HEK293T (cell line): Measurements from ENCODE around the gene NBAS.

ENCODE experiments used
- BHLHE40 ChIP-seq: fragments of 450-650 bp; IDR thresholded peaks from 2 replicates; pipeline ENCODE4 v1.6.1; 2016; ENCODE audit warnings: mild to moderate bottlenecking, moderate library complexity, borderline replicate concordance
- CTBP1 ChIP-seq: fragments of 450-650 bp; IDR thresholded peaks from 2 replicates; pipeline ENCODE4 v1.6.1; 2016; ENCODE audit warnings: borderline replicate concordance
- FOXA1 ChIP-seq: fragments of 450-650 bp; IDR thresholded peaks from 2 replicates; pipeline ENCODE4 v1.6.1; 2016; ENCODE audit warnings: mild to moderate bottlenecking
- FOXK2 ChIP-seq: fragments of 450-650 bp; IDR thresholded peaks from 2 replicates; pipeline ENCODE4 v1.6.1; 2016; ENCODE audit warnings: mild to moderate bottlenecking
- HDGF ChIP-seq: fragments of 450-650 bp; IDR thresholded peaks from 2 replicates; pipeline ENCODE4 v1.6.1; 2017; ENCODE audit warnings: antibody characterized with exemption, borderline replicate concordance
- NFRKB ChIP-seq: fragments of 450-650 bp; IDR thresholded peaks from 2 replicates; pipeline ENCODE4 v1.6.1; 2016; ENCODE audit warnings: mild to moderate bottlenecking, moderate library complexity
- PKNOX1 ChIP-seq: fragments of 450-650 bp; IDR thresholded peaks from 2 replicates; pipeline ENCODE4 v1.6.1; 2016
- SP1 ChIP-seq: fragments of 450-650 bp; IDR thresholded peaks from 2 replicates; pipeline ENCODE4 v1.6.1; 2017
- SUZ12 ChIP-seq: fragments of 450-650 bp; IDR thresholded peaks from 2 replicates; pipeline ENCODE4 v1.6.1; 2016; ENCODE audit warnings: mild to moderate bottlenecking
- TARDBP ChIP-seq: fragments of 450-650 bp; IDR thresholded peaks from 2 replicates; pipeline ENCODE4 v1.6.1; 2016

DNA sequence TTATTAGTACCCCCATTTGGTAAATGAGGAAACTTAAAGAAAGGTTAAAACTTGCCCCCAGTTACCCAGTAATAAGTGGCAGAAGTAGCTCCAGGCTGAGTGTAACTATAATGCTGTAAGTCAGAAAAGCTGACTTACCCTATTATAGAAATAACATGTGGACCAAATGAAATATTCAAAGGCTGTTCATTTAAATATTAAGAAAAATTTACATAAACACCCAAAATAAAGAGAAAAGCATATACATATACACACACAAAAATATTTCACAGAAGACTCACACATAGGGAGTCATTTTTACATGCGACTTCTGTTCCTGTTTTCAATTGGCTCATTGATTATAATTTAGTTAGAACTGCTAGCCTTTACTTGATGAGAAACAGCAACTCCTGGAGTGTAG lies 189.1 kb downstream of the NBAS start:
- TF ChIP-seq FOXK2, result no peak
- no peak for TF ChIP-seq NFRKB
- no peak for TF ChIP-seq FOXA1
- TF ChIP-seq SP1, result no peak
- no peak for TF ChIP-seq TARDBP
- no peak for TF ChIP-seq CTBP1
- no peak for TF ChIP-seq PKNOX1
- TF ChIP-seq SUZ12, result no peak
- TF ChIP-seq HDGF, result no peak
- no peak for TF ChIP-seq BHLHE40
